GM12878 (cell line): ENCODE results near the gene ELAVL1. TPM values are rescaled to one million over a fixed set of nuclear protein-coding genes. Genes with fewer than 3 reads are reported as not detected.

ENCODE experiments used
- BHLHE40 ChIP-seq, 2 experiments: fragments of 450-650 bp in 1 of 2; IDR thresholded peaks; 2 replicates each; pipeline ENCODE4 v1.6.1; 2011 to 2017; ENCODE audit warnings: low read depth in 2 of 2, borderline replicate concordance in 1 of 2, improper control_type of control experiment in 1 of 2, low read length in 1 of 2, mild to moderate bottlenecking in 1 of 2
- CHD1 ChIP-seq: IDR thresholded peaks from 2 replicates; pipeline ENCODE4 v1.6.1; 2012; ENCODE audit warnings: low read depth, low read length, improper control_type of control experiment
- CREB1 ChIP-seq: IDR thresholded peaks from 2 replicates; pipeline ENCODE4 v1.6.1; 2012; ENCODE audit warnings: low read depth, mild to moderate bottlenecking, inconsistent platforms
- FOXM1 ChIP-seq: IDR thresholded peaks from 2 replicates; pipeline ENCODE4 v1.6.1; 2012; ENCODE audit warnings: low read depth, mild to moderate bottlenecking, inconsistent platforms, low read length, moderate library complexity
- HCFC1 ChIP-seq: fragments of 150-350 bp; IDR thresholded peaks from 2 replicates; pipeline ENCODE4 v1.6.1; 2014; ENCODE audit warnings: low read length
- IKZF2 ChIP-seq, 2 experiments: fragments of 450-650 bp; IDR thresholded peaks; 2 replicates each; pipeline ENCODE4 v1.6.1; 2017; ENCODE audit warnings: mild to moderate bottlenecking in 2 of 2, moderate library complexity in 2 of 2
- JUND ChIP-seq: IDR thresholded peaks from 2 replicates; pipeline ENCODE4 v1.6.1; 2012; ENCODE audit warnings: low read depth, mild to moderate bottlenecking, low read length, improper control_type of control experiment, moderate library complexity
- KLF5 ChIP-seq: fragments of 450-650 bp; IDR thresholded peaks from 2 replicates; pipeline ENCODE4 v1.6.1; 2014; ENCODE audit warnings: mild to moderate bottlenecking; ENCODE audit not compliant: partially characterized antibody
- LARP7 ChIP-seq: fragments of 450-650 bp; IDR thresholded peaks from 2 replicates; pipeline ENCODE4 v1.6.1; 2017; ENCODE audit warnings: mild to moderate bottlenecking
- MEF2A ChIP-seq: IDR thresholded peaks from 2 replicates; pipeline ENCODE4 v1.6.1; 2011; ENCODE audit warnings: low read depth, mild to moderate bottlenecking, low read length, moderate library complexity; ENCODE audit not compliant: insufficient read depth
- MYB ChIP-seq: fragments of 150-350 bp; IDR thresholded peaks from 2 replicates; pipeline ENCODE4 v1.6.1; 2014; ENCODE audit warnings: mild to moderate bottlenecking, low read depth, low read length, borderline replicate concordance
- NR2F1 ChIP-seq: fragments of 450-650 bp; conservative IDR thresholded peaks from 2 replicates; pipeline ENCODE4 v1.6.1; 2017; ENCODE audit warnings: mild to moderate bottlenecking
- PBX3 ChIP-seq: IDR thresholded peaks from 2 replicates; pipeline ENCODE4 v1.6.1; 2011; ENCODE audit warnings: mild to moderate bottlenecking, low read depth, low read length, moderate library complexity; ENCODE audit not compliant: insufficient replicate concordance
- SIX5 ChIP-seq: IDR thresholded peaks from 2 replicates; pipeline ENCODE4 v1.6.1; 2011; ENCODE audit warnings: mild to moderate bottlenecking, low read depth, low read length, moderate library complexity; ENCODE audit not compliant: severe bottlenecking
- SMC3 ChIP-seq: IDR thresholded peaks from 2 replicates; pipeline ENCODE4 v1.6.1; 2011; ENCODE audit warnings: low read length, improper control_type of control experiment, borderline replicate concordance
- SPI1 ChIP-seq: IDR thresholded peaks from 2 replicates; pipeline ENCODE4 v1.6.1; 2011; ENCODE audit warnings: low read depth, mild to moderate bottlenecking, low read length, moderate library complexity, borderline replicate concordance; ENCODE audit not compliant: insufficient read depth
- TBL1XR1 ChIP-seq: IDR thresholded peaks from 2 replicates; pipeline ENCODE4 v1.6.1; 2012; ENCODE audit warnings: low read depth, low read length, improper control_type of control experiment
- TCF3 ChIP-seq: IDR thresholded peaks from 2 replicates; pipeline ENCODE4 v1.6.1; 2012; ENCODE audit warnings: low read depth, mild to moderate bottlenecking, low read length, borderline replicate concordance; ENCODE audit not compliant: insufficient read depth
- USF2 ChIP-seq: IDR thresholded peaks from 2 replicates; pipeline ENCODE4 v1.6.1; 2011; ENCODE audit warnings: low read depth, low read length, improper control_type of control experiment, borderline replicate concordance
- ZBED1 ChIP-seq: IDR thresholded peaks from 2 replicates; pipeline ENCODE4 v1.6.1; 2016; ENCODE audit warnings: borderline replicate concordance
- ZNF207 ChIP-seq: fragments of 450-650 bp; IDR thresholded peaks from 2 replicates; pipeline ENCODE4 v1.6.1; 2014; ENCODE audit warnings: antibody characterized with exemption, mild to moderate bottlenecking, borderline replicate concordance
- ZNF384 ChIP-seq: IDR thresholded peaks from 2 replicates; pipeline ENCODE4 v1.6.1; 2012; ENCODE audit warnings: low read depth, mild to moderate bottlenecking, low read length, improper control_type of control experiment, borderline replicate concordance
- polyA plus RNA-seq, 11 experiments: library from polyadenylated mRNA; depleted of rRNA in 4 of 11; unstranded in 6 of 11; stranded (reverse) in 5 of 11; fragments of >200 nt; fragmentation: Nextera tagmentation in 4 of 11; fragmentation: Illumina TruSeq in 1 of 11; extraction: Ambion mirVana in 4 of 11; extraction: Trizol in 1 of 11; gene quantifications; 1 replicate in 1 of 11; 2 replicates in 10 of 11; pipeline versions ENCODE4 v1.2.1 to v1.2.3, GENCODE V29; 2011 to 2016; ENCODE audit warnings: inconsistent platforms in 2 of 11, missing spikeins in 2 of 11, low read depth in 1 of 11
- total RNA-seq, 4 experiments: library from RNA; depleted of rRNA in 3 of 4; stranded (reverse); fragments of >200 nt in 3 of 4; fragmentation: Illumina TruSeq in 1 of 4; extraction: Trizol in 1 of 4; gene quantifications; 2 replicates each; pipeline versions ENCODE4 v1.2.1 to v1.2.3, GENCODE V29; 2013 to 2021
- TF ChIP-seq, protein P1 (sequence below): fragments of 450-650 bp; formaldehyde crosslinking; IDR thresholded peaks from 2 replicates; pipeline ENCODE4 v1.4.0; 2020; ENCODE audit warnings: mild to moderate bottlenecking, moderate library complexity
- TF ChIP-seq, protein P2 (sequence below): fragments of 450-650 bp; IDR thresholded peaks from 2 replicates; pipeline ENCODE4 v1.6.1; 2017; ENCODE audit warnings: borderline replicate concordance

Gene ELAVL1
- total and polyA plus RNA-seq, 10 of the 15 experiments (the other 5 are each of a cell fraction or from before 2014, with no cell fraction given): 7.4 to 155 (median 70.3) TPM

- TF ChIP-seq USF2 (no peak; the same call in 1 of the 2 replicates), CHD1 (no peak), CREB1 (peak; percentile 97), IKZF2 (IDR thresholded peaks at IDR 0.05) (no peak; a peak in 1 of 4 replicates), ZNF207 (peak; percentile 82), TCF3 (peak; percentile 78; the same call in 1 of the 2 replicates), NR2F1 (peak; percentile 78), TBL1XR1 (no peak), LARP7 (peak; percentile 76), ZBED1 (peak; percentile 33; the same call in 1 of the 2 replicates), FOXM1 (no peak), SMC3 (no peak), SPI1 (no peak), MEF2A (no peak), PBX3 (peak; percentile 76), KLF5 (peak; percentile 21), JUND (peak; percentile 64; the same call in 1 of the 2 replicates), ZNF384 (no peak), SIX5 (peak; percentile 44), HCFC1 (peak; percentile 55), MYB (no peak), BHLHE40 (IDR thresholded peaks at IDR 0.05; ENCODE audit: borderline replicate concordance in 1 of 2, low read depth in 2 of 2, low read length in 1 of 2) (peak; percentile 87 to 93; a peak in 3 of 4 replicates)
- TF ChIP-seq, protein P1, sequence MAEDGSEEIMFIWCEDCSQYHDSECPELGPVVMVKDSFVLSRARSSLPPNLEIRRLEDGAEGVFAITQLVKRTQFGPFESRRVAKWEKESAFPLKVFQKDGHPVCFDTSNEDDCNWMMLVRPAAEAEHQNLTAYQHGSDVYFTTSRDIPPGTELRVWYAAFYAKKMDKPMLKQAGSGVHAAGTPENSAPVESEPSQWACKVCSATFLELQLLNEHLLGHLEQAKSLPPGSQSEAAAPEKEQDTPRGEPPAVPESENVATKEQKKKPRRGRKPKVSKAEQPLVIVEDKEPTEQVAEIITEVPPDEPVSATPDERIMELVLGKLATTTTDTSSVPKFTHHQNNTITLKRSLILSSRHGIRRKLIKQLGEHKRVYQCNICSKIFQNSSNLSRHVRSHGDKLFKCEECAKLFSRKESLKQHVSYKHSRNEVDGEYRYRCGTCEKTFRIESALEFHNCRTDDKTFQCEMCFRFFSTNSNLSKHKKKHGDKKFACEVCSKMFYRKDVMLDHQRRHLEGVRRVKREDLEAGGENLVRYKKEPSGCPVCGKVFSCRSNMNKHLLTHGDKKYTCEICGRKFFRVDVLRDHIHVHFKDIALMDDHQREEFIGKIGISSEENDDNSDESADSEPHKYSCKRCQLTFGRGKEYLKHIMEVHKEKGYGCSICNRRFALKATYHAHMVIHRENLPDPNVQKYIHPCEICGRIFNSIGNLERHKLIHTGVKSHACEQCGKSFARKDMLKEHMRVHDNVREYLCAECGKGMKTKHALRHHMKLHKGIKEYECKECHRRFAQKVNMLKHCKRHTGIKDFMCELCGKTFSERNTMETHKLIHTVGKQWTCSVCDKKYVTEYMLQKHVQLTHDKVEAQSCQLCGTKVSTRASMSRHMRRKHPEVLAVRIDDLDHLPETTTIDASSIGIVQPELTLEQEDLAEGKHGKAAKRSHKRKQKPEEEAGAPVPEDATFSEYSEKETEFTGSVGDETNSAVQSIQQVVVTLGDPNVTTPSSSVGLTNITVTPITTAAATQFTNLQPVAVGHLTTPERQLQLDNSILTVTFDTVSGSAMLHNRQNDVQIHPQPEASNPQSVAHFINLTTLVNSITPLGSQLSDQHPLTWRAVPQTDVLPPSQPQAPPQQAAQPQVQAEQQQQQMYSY: no peak
- TF ChIP-seq, protein P2, sequence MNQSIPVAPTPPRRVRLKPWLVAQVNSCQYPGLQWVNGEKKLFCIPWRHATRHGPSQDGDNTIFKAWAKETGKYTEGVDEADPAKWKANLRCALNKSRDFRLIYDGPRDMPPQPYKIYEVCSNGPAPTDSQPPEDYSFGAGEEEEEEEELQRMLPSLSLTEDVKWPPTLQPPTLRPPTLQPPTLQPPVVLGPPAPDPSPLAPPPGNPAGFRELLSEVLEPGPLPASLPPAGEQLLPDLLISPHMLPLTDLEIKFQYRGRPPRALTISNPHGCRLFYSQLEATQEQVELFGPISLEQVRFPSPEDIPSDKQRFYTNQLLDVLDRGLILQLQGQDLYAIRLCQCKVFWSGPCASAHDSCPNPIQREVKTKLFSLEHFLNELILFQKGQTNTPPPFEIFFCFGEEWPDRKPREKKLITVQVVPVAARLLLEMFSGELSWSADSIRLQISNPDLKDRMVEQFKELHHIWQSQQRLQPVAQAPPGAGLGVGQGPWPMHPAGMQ: no peak
Observed at GRCh38 chr19:7943444-7944176, 61.8 kb downstream of the ELAVL1 start, which contains the start of gene TIMM44 (continued).
